Subcutaneous adipose tissue (tissue), 4 donors: ENCODE data around the gene AP4M1. TPM values are rescaled to one million over a fixed set of nuclear protein-coding genes. Genes with fewer than 3 reads are reported as not detected.

ENCODE experiments used
- total RNA-seq, 4 donors: library from RNA; depleted of rRNA; stranded (reverse); fragments of >200 nt; gene quantifications; one replicate each; pipeline ENCODE4 v1.1.0, GENCODE V29; 2016
- TF ChIP-seq, protein P1 (sequence below): fragments of 450-650 bp; IDR thresholded peaks from one replicate; pipeline ENCODE4 v1.5.1; 2016; ENCODE audit warnings: low read depth, mild to moderate bottlenecking, control low read depth, antibody characterized with exemption, moderate library complexity

AP4M1 gene
- total RNA-seq, 4 donors from 2014 or later, result 6.7 to 25.6 (median 18.0) TPM

DNA sequence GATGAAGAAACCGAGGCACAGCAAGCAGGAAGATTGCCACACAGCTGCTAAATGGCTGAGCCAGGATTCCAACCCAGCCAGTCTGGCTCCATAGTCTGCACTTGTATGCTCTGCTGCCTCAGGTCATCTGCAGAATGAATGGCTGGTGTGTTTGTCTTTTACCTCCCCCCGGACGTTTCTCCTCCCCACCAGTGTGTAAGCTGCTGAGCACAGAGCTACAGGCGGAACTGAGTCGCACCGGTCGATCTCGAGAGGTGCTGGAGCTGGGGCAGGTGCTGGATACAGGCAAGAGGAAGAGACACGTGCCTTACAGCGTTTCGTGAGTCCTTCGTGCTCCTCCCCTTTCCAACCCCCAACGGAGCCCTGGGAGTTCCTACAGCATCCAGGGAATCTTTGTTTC is 20.6 kb downstream of the AP4M1 start:
- TF ChIP-seq, protein P1, sequence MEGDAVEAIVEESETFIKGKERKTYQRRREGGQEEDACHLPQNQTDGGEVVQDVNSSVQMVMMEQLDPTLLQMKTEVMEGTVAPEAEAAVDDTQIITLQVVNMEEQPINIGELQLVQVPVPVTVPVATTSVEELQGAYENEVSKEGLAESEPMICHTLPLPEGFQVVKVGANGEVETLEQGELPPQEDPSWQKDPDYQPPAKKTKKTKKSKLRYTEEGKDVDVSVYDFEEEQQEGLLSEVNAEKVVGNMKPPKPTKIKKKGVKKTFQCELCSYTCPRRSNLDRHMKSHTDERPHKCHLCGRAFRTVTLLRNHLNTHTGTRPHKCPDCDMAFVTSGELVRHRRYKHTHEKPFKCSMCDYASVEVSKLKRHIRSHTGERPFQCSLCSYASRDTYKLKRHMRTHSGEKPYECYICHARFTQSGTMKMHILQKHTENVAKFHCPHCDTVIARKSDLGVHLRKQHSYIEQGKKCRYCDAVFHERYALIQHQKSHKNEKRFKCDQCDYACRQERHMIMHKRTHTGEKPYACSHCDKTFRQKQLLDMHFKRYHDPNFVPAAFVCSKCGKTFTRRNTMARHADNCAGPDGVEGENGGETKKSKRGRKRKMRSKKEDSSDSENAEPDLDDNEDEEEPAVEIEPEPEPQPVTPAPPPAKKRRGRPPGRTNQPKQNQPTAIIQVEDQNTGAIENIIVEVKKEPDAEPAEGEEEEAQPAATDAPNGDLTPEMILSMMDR, result no peak

DNA sequence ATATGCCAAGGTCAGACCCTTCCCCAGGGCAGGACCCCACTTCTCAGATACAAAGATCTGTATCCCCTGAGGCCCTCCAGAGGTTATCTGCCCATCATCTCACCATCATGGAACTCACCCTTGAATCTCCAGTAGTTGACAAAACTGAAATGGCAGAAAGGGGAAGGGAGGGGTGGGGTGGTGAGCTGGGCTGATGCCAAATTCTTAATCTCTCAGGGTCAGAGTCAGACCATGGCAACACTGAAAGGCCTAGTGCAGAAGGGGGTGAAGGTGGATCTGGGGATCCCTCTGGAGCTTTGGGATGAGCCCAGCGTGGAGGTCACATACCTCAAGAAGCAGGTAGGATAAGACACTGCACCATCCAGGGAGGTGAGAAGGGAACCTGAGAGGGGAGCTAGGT is 21.1 kb downstream of the AP4M1 start:
- TF ChIP-seq, protein P1, result no peak

- TF ChIP-seq, protein P1, result no peak
Measured at GRCh38 chr7:100124301-100125230, 23.1 kb downstream of the AP4M1 start.

DNA sequence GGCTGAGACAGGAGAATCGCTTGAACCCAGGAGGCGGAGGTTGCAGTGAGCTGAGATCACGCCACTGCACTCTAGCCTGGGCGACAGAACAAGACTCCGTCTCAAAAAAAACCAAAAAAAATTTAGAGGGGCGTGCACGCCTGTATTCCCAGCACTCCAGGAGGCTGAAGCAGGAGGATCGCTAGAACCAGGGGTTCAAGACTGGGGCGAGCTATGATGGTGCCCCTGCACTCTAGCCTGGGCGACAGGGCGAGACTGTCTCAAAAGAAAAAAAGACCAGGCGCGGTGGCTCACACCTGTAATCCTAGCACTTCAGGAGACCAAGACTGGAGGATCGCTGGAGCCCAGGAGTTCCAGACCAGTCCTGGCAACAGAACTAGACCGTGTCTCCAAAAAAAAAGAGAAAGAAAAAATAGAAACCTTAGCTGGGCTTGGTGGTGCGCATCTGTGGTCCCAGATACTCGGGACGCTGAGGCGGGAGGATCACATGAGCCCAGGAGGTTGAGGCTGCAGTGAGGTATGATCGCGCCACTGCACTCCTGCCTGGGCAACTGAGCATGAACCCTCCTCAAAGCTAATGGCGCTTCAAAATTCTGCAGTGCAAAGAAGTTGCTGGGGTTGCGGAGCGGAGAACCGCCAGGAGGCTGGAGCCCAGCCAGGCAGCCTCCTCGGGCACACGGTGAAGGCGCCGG is 24.9 kb downstream of the AP4M1 start:
- TF ChIP-seq, protein P1, result no peak

GRCh38 chr7:100126931-100127865 is 25.8 kb downstream of the AP4M1 start, which contains the start of gene MBLAC1:
MBLAC1 (plus strand) TSS chr7:100126967; CDS start chr7:100127396, 429 bp downstream.
- TF ChIP-seq, protein P1, result no peak

DNA sequence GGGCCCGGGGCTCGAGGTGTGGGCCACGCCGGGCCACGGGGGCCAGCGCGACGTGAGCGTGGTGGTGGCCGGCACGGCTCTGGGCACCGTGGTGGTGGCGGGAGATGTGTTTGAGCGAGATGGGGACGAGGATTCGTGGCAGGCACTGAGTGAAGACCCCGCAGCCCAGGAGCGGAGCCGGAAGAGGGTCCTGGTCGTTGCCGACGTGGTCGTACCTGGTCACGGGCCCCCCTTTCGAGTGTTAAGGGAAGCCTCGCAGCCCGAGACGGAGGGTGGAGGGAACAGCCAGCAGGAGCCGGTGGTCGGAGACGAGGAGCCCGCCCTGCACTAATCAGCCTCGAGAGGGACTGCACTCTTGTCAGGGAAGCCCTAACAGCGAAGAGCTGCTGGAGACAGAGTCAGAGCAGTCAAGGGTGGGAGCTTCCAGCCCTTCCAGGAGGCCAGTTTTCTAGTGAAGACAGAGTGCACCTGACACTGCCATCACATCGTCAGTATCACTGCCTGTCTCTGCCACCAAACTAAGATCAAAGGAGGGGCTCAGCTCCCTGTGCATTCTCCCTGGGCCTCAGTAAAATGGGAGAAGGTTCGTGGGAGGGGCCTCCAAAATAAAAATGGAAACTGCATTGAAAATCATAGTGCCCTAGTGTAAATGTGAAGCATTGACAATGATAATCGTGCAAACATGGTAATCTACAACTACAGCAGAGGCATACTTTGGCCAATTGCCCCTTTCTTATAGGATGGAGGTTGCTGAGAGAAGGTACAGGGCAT is 26.6 kb downstream of the AP4M1 start:
- TF ChIP-seq, protein P1, result no peak
